ENCODE results near the gene NSL1. TPM values are rescaled to one million over a fixed set of nuclear protein-coding genes. Genes with fewer than 3 reads are reported as not detected.

Gene NSL1
- total RNA-seq, 2 experiments from 2014 or later = 49.5 to 55.0 TPM

- POLR2A ChIA-PET = interaction anchor here (0.7 to 1.4 kb wide), 2 partner anchors 70 to 81 kb away, joined by 3 to 4 read pairs; partner anchors contain the start of gene ATF3
- no peaks in the 10 kb centered on the region for H3K27me3 Mint-ChIP-seq (ENCODE audit: low read depth)
- no peak overlapping the region for H3K27ac Mint-ChIP-seq
- H3K4me1 Mint-ChIP-seq (ENCODE audit: low read depth) = peaks cover 33% of the 10 kb centered on the region
- H3K36me3 Mint-ChIP-seq (ENCODE audit: low read depth) = peaks cover 39% of the 10 kb centered on the region
- DNase-seq (no peak), ATAC-seq (no peak)
- no peaks in the 10 kb centered on the region for H3K9me3 Mint-ChIP-seq (ENCODE audit: insufficient read depth)
- no peak overlapping the region for H3K4me3 Mint-ChIP-seq
- CTCF ChIA-PET = interaction anchor here (1.2 to 2.1 kb wide), 5 partner anchors 9 to 93 kb away, joined by 3 to 8 read pairs (median 5); partner anchors contain the start of gene BATF3
Measured at GRCh38 chr1:212689758-212690529, 101.6 kb downstream of the NSL1 start.

- POLR2A ChIA-PET = no interaction called here
- Mint-ChIP-seq H3K9me3 (ENCODE audit: insufficient read depth) (no peaks in the 10 kb centered on the region), H3K4me1 (ENCODE audit: low read depth) (peaks cover 39% of the 10 kb centered on the region), H3K36me3 (ENCODE audit: low read depth) (peaks cover 36% of the 10 kb centered on the region), H3K27ac (no peak overlapping the region), H3K27me3 (ENCODE audit: low read depth) (no peaks in the 10 kb centered on the region), H3K4me3 (no peak overlapping the region)
- DNase-seq = no peak
- no peak for ATAC-seq
- CTCF ChIA-PET = interaction anchor here (1.2 to 1.4 kb wide), 2 partner anchors 12 to 24 kb away, joined by 5 to 6 read pairs; no protein-coding TSS in a partner anchor
Measured at GRCh38 chr1:212689196-212689725, 102.3 kb downstream of the NSL1 start.

GRCh38 chr1:212688341-212689047, 103.1 kb downstream of the NSL1 start:
- no peaks in the 10 kb centered on the region for H3K9me3 Mint-ChIP-seq (ENCODE audit: insufficient read depth)
- no peak overlapping the region for H3K27ac Mint-ChIP-seq
- CTCF ChIA-PET = interaction anchor here (0.8 to 1.2 kb wide), 2 partner anchors 23 to 33 kb away, joined by 6 read pairs; no protein-coding TSS in a partner anchor
- peaks cover 37% of the 10 kb centered on the region for H3K36me3 Mint-ChIP-seq (ENCODE audit: low read depth)
- DNase-seq (no peak), ATAC-seq (no peak)
- POLR2A ChIA-PET = no interaction called here
- H3K4me3 Mint-ChIP-seq = no peak overlapping the region
- peaks cover 46% of the 10 kb centered on the region for H3K4me1 Mint-ChIP-seq (ENCODE audit: low read depth)
- no peaks in the 10 kb centered on the region for H3K27me3 Mint-ChIP-seq (ENCODE audit: low read depth)

- Mint-ChIP-seq H3K4me3 (no peak overlapping the region), H3K4me1 (ENCODE audit: low read depth) (peaks cover 53% of the 10 kb centered on the region), H3K9me3 (ENCODE audit: insufficient read depth) (no peaks in the 10 kb centered on the region), H3K36me3 (ENCODE audit: low read depth) (peaks cover 34% of the 10 kb centered on the region), H3K27ac (no peak overlapping the region), H3K27me3 (ENCODE audit: low read depth) (no peaks in the 10 kb centered on the region)
- DNase-seq = no peak
- POLR2A ChIA-PET = no interaction called here
- ATAC-seq = no peak
- CTCF ChIA-PET = interaction anchor here (1.2 kb wide), 1 partner anchor 23 kb away, joined by 6 read pairs; no protein-coding TSS in a partner anchor
Measured at GRCh38 chr1:212687811-212688210, 103.8 kb downstream of the NSL1 start.

DNA sequence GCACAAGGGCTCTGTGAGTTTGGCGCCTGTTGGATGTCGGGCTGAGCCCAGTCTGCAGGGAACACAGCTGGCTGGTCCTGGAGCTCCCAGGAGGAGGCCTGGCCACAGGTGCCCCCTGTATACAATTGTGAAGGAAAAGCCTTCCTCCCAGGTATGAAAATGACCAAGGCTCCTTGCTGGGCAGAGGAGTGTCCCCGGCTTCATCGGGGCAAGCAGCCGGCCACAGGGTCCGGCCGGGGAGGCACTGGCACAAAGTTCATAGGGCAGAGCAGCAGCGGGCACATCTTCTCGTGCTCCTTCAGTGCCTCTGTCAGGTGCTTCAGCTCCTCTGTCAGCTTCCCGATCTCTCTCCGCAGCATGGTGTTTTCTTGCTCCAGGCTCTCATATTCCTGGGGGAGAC, 105.0 kb downstream of the NSL1 start:
- POLR2A ChIA-PET = no interaction called here
- CTCF ChIA-PET = interaction anchor here (1.2 kb wide), 1 partner anchor 22 kb away, joined by 3 read pairs; no protein-coding TSS in a partner anchor

DNA sequence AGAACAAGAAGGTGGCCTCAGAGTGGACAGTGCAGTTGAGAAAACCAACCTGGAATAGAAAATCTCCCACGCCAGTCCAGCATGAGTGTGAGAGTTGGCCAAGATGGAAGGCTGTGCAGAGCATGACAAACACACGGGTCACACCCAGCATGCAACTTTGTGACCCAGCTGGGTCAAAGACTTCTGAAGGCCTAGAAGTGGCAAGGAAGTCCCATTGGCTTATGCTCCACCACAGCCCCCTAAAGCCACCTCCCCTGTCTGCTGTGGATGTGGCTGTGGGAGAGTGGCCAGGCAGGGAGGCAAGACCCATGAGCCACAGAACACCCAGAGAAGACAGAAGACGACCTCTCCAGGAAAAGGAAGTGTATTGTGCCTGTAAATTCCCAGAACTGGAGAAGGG, 105.5 kb downstream of the NSL1 start:
- DNase-seq (peak; percentile 42), ATAC-seq (peak; percentile 36)
- ChIA-PET POLR2A (no interaction called here), CTCF (interaction anchor here (1.2 kb wide), 1 partner anchor 21 kb away, joined by 3 read pairs; no protein-coding TSS in a partner anchor)
- peaks cover 62% of the 10 kb centered on the region for H3K4me1 Mint-ChIP-seq (ENCODE audit: low read depth)
- H3K27ac Mint-ChIP-seq = peak overlapping the region; percentile 79
- peaks cover 35% of the 10 kb centered on the region for H3K36me3 Mint-ChIP-seq (ENCODE audit: low read depth)
- no peaks in the 10 kb centered on the region for H3K27me3 Mint-ChIP-seq (ENCODE audit: low read depth)
- H3K9me3 Mint-ChIP-seq (ENCODE audit: insufficient read depth) = no peaks in the 10 kb centered on the region
- H3K4me3 Mint-ChIP-seq = no peak overlapping the region

More for the DNA sequence above, 105.0 kb downstream of the NSL1 start:
- DNase-seq (no peak), ATAC-seq (no peak)
- Mint-ChIP-seq H3K9me3 (ENCODE audit: insufficient read depth) (no peaks in the 10 kb centered on the region), H3K27ac (no peak overlapping the region), H3K27me3 (ENCODE audit: low read depth) (no peaks in the 10 kb centered on the region), H3K4me3 (no peak overlapping the region), H3K36me3 (ENCODE audit: low read depth) (peaks cover 35% of the 10 kb centered on the region), H3K4me1 (ENCODE audit: low read depth) (peaks cover 64% of the 10 kb centered on the region)

DNA sequence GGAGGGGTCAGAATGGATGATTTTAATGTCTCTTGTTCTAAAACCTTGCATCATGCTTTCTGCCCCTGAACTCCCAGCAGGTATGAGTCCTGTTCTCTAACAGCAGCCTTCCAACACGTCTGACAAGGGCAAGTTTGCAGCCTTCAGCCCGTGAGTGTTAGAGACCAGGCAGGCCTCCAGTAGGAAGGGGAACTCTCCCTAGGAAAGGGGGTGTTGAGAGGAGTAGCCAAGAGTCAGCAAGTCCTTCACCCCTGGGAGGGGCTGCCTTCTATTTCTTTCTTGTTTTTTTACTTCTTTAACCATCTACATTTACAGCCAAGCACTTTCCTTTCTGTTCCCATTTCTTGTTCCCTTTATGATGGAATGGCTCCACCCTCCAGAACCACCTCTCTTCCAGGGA, 106.1 kb downstream of the NSL1 start:
- POLR2A ChIA-PET = no interaction called here
- Mint-ChIP-seq H3K4me1 (ENCODE audit: low read depth) (peaks cover 67% of the 10 kb centered on the region), H3K4me3 (no peak overlapping the region), H3K36me3 (ENCODE audit: low read depth) (peaks cover 32% of the 10 kb centered on the region), H3K27ac (peak overlapping the region; percentile 79), H3K9me3 (ENCODE audit: insufficient read depth) (no peaks in the 10 kb centered on the region), H3K27me3 (ENCODE audit: low read depth) (no peaks in the 10 kb centered on the region)
- no peak for ATAC-seq
- CTCF ChIA-PET = interaction anchor here (1.2 kb wide), 1 partner anchor 20 kb away, joined by 3 read pairs; no protein-coding TSS in a partner anchor
- no peak for DNase-seq

DNA sequence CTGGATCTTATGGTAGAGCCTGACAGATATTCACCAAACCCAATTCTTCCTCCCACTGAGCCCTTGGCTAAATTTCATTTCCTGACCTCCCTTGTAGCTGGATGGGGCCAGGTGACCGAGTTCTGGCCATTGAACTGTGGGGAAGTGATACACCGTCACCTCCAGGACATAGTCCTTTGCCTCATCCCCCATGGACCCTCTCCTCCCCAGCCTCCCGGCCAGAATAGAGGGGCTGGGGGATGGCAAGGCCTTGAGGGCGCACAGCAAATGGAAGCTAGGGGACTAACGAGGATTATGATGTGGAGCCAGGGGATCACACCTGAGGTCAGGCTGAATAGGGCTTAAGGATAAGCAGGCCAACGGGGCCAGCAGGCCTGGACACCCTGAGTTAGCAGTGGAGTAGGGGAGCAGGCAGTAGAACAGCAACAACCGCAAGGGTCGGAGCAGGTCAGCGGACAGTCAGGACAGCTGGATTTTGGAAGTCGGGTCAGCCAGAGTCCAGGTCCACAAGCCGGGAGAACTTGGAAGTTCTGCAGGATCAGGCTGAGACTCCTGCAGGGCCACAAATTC, 107.0 kb downstream of the NSL1 start:
- ChIA-PET CTCF (interaction anchor here (1.0 to 1.9 kb wide), 5 partner anchors 14 to 207 kb away, joined by 4 to 11 read pairs (median 5); partner anchors contain the start of gene BATF3), POLR2A (interaction anchor here (1.1 to 1.5 kb wide), 3 partner anchors 8 to 107 kb away, joined by 3 to 4 read pairs (median 3); partner anchors contain the start of gene NSL1)
- DNase-seq (peak; percentile 17), ATAC-seq (no peak)
- peaks cover 32% of the 10 kb centered on the region for H3K36me3 Mint-ChIP-seq (ENCODE audit: low read depth)
- peak overlapping the region; percentile 94 for H3K27ac Mint-ChIP-seq
- H3K27me3 Mint-ChIP-seq (ENCODE audit: low read depth) = no peaks in the 10 kb centered on the region
- H3K4me1 Mint-ChIP-seq (ENCODE audit: low read depth) = peaks cover 73% of the 10 kb centered on the region
- no peak overlapping the region for H3K4me3 Mint-ChIP-seq
- no peaks in the 10 kb centered on the region for H3K9me3 Mint-ChIP-seq (ENCODE audit: insufficient read depth)

GRCh38 chr1:212684076-212684475, 107.5 kb downstream of the NSL1 start:
- no peak for DNase-seq
- H3K27ac Mint-ChIP-seq = peak overlapping the region; percentile 94
- no peak for ATAC-seq
- ChIA-PET POLR2A (interaction anchor here (0.6 to 1.5 kb wide), 6 partner anchors 9 to 107 kb away, joined by 3 to 4 read pairs (median 3); partner anchors contain the start of gene NSL1), CTCF (interaction anchor here (0.8 to 1.9 kb wide), 6 partner anchors 15 to 207 kb away, joined by 3 to 11 read pairs (median 5); partner anchors contain the start of gene BATF3)
- H3K4me3 Mint-ChIP-seq = peak overlapping the region; percentile 56
- H3K27me3 Mint-ChIP-seq (ENCODE audit: low read depth) = no peaks in the 10 kb centered on the region
- H3K4me1 Mint-ChIP-seq (ENCODE audit: low read depth) = peaks cover 78% of the 10 kb centered on the region
- no peaks in the 10 kb centered on the region for H3K9me3 Mint-ChIP-seq (ENCODE audit: insufficient read depth)
- peaks cover 32% of the 10 kb centered on the region for H3K36me3 Mint-ChIP-seq (ENCODE audit: low read depth)

GRCh38 chr1:212683357-212683722, 108.2 kb downstream of the NSL1 start:
- DNase-seq = peak; percentile 88
- no peaks in the 10 kb centered on the region for H3K9me3 Mint-ChIP-seq (ENCODE audit: insufficient read depth)
- ChIA-PET CTCF (interaction anchor here (0.8 to 1.9 kb wide), 5 partner anchors 15 to 206 kb away, joined by 3 to 11 read pairs (median 5); partner anchors contain the start of gene BATF3), POLR2A (interaction anchor here (0.7 to 1.5 kb wide), 5 partner anchors 9 to 108 kb away, joined by 3 to 4 read pairs (median 3); partner anchors contain the start of gene NSL1)
- peak overlapping the region; percentile 56 for H3K4me3 Mint-ChIP-seq
- H3K27me3 Mint-ChIP-seq (ENCODE audit: low read depth) = no peaks in the 10 kb centered on the region
- peaks cover 32% of the 10 kb centered on the region for H3K36me3 Mint-ChIP-seq (ENCODE audit: low read depth)
- peak; percentile 81 for ATAC-seq
- H3K27ac Mint-ChIP-seq = peak overlapping the region; percentile 94
- H3K4me1 Mint-ChIP-seq (ENCODE audit: low read depth) = peaks cover 85% of the 10 kb centered on the region
